SK-N-SH treated with all-trans-retinoic acid at 6 μM for 48 hours (cell line): ENCODE results near the gene GALNTL6.

Source experiments
- ATAC-seq: fragments of 200-7000 bp; cut with Tn5 transposase; 3 replicates; pipeline ENCODE4 v1.9.1; 2020; ENCODE audit warnings: mild to moderate bottlenecking, moderate library complexity
- ARNTL ChIP-seq: fragments of 450-650 bp; formaldehyde crosslinking; IDR thresholded peaks from 2 replicates; pipeline ENCODE4 v1.5.0; 2020; ENCODE audit warnings: low read depth, mild to moderate bottlenecking, moderate library complexity, borderline replicate concordance
- BACH2 ChIP-seq: fragments of 250-450 bp; sonication (Bioruptor Pico); IDR thresholded peaks from 2 replicates; pipeline ENCODE4 v1.9.0; 2021; ENCODE audit warnings: mild to moderate bottlenecking, borderline replicate concordance
- CREB5 ChIP-seq: fragments of 250-450 bp; sonication (Bioruptor Pico); IDR thresholded peaks from 2 replicates; pipeline ENCODE4 v1.5.1; 2020; ENCODE audit warnings: low read depth, mild to moderate bottlenecking, moderate library complexity
- CSDC2 ChIP-seq: fragments of 250-450 bp; sonication (Bioruptor Pico); IDR thresholded peaks from 2 replicates; pipeline ENCODE4 v1.5.0; 2020; ENCODE audit warnings: mild to moderate bottlenecking, moderate library complexity
- ESRRG ChIP-seq: fragments of 250-450 bp; sonication (Bioruptor Pico); IDR thresholded peaks from 2 replicates; pipeline ENCODE4 v1.6.1; 2021; ENCODE audit warnings: mild to moderate bottlenecking
- GLIS3 ChIP-seq: fragments of 250-450 bp; sonication (Bioruptor Pico); IDR thresholded peaks from 2 replicates; pipeline ENCODE4 v1.5.0; 2020; ENCODE audit warnings: mild to moderate bottlenecking, moderate library complexity
- ISL1 ChIP-seq: fragments of 250-450 bp; sonication (Bioruptor Pico); IDR thresholded peaks from 2 replicates; pipeline ENCODE4 v2.1.2; 2022; ENCODE audit warnings: mild to moderate bottlenecking, moderate library complexity
- OSR1 ChIP-seq: fragments of 250-450 bp; sonication (Bioruptor Pico); IDR thresholded peaks from 2 replicates; pipeline ENCODE4 v1.8.0; 2022; ENCODE audit warnings: moderate library complexity, mild to moderate bottlenecking, inconsistent platforms
- PATZ1 ChIP-seq: fragments of 250-450 bp; sonication (Bioruptor Pico); IDR thresholded peaks from 2 replicates; pipeline ENCODE4 v1.8.0; 2020; ENCODE audit warnings: mild to moderate bottlenecking, moderate library complexity, borderline replicate concordance
- POU6F1 ChIP-seq: fragments of 250-450 bp; sonication (Bioruptor Pico); IDR thresholded peaks from 2 replicates; pipeline ENCODE4 v1.8.0; 2021; ENCODE audit warnings: low read depth, mild to moderate bottlenecking, moderate library complexity, borderline replicate concordance
- PPARA ChIP-seq: fragments of 250-450 bp; sonication (Bioruptor Pico); IDR thresholded peaks from 2 replicates; pipeline ENCODE4 v1.5.0; 2020; ENCODE audit warnings: mild to moderate bottlenecking, borderline replicate concordance
- RARB ChIP-seq: fragments of 250-450 bp; sonication (Bioruptor Pico); IDR thresholded peaks from 2 replicates; pipeline ENCODE4 v1.8.0; 2021; ENCODE audit warnings: mild to moderate bottlenecking, moderate library complexity
- SNAI2 ChIP-seq: fragments of 250-450 bp; sonication (Bioruptor Pico); IDR thresholded peaks from 2 replicates; pipeline ENCODE4 v1.5.0; 2020; ENCODE audit warnings: mild to moderate bottlenecking, moderate library complexity
- TCF4 ChIP-seq: fragments of 250-450 bp; sonication (Bioruptor Pico); IDR thresholded peaks from 2 replicates; pipeline ENCODE4 v1.8.0; 2021; ENCODE audit warnings: mild to moderate bottlenecking, moderate library complexity, borderline replicate concordance
- TOX ChIP-seq: fragments of 250-450 bp; sonication (Bioruptor Pico); IDR thresholded peaks from 2 replicates; pipeline ENCODE4 v1.8.0; 2021; ENCODE audit warnings: mild to moderate bottlenecking, moderate library complexity, borderline replicate concordance
- TSHZ2 ChIP-seq: fragments of 250-450 bp; sonication (Bioruptor Pico); IDR thresholded peaks from 2 replicates; pipeline ENCODE4 v1.5.0; 2020; ENCODE audit warnings: mild to moderate bottlenecking, moderate library complexity
- ZC3H10 ChIP-seq: fragments of 250-450 bp; sonication (Bioruptor Pico); IDR thresholded peaks from 2 replicates; pipeline ENCODE4 v1.5.1; 2021; ENCODE audit warnings: mild to moderate bottlenecking, moderate library complexity
- ZFP3 ChIP-seq: fragments of 250-450 bp; sonication (Bioruptor Pico); IDR thresholded peaks from 2 replicates; pipeline ENCODE4 v1.5.0; 2020; ENCODE audit warnings: mild to moderate bottlenecking, moderate library complexity
- ZFP30 ChIP-seq: fragments of 450-650 bp; formaldehyde crosslinking; IDR thresholded peaks from 2 replicates; pipeline ENCODE4 v1.5.0; 2022; ENCODE audit warnings: mild to moderate bottlenecking, moderate library complexity
- ZNF565 ChIP-seq: fragments of 450-650 bp; formaldehyde crosslinking; conservative IDR thresholded peaks from 2 replicates; pipeline ENCODE4 v1.5.0; 2020; ENCODE audit warnings: low read depth, mild to moderate bottlenecking, moderate library complexity
- ZNF70 ChIP-seq: fragments of 450-650 bp; formaldehyde crosslinking; IDR thresholded peaks from 2 replicates; pipeline ENCODE4 v1.5.0; 2020; ENCODE audit warnings: mild to moderate bottlenecking, moderate library complexity
- ZNF8 ChIP-seq: fragments of 450-650 bp; formaldehyde crosslinking; IDR thresholded peaks from 2 replicates; pipeline ENCODE4 v1.5.0; 2020; ENCODE audit warnings: mild to moderate bottlenecking, moderate library complexity
- TF ChIP-seq, protein P1 (sequence below): fragments of 250-450 bp; sonication (Bioruptor Pico); IDR thresholded peaks from 2 replicates; pipeline ENCODE4 v1.5.1; 2021; ENCODE audit warnings: mild to moderate bottlenecking, moderate library complexity

Gene GALNTL6

DNA sequence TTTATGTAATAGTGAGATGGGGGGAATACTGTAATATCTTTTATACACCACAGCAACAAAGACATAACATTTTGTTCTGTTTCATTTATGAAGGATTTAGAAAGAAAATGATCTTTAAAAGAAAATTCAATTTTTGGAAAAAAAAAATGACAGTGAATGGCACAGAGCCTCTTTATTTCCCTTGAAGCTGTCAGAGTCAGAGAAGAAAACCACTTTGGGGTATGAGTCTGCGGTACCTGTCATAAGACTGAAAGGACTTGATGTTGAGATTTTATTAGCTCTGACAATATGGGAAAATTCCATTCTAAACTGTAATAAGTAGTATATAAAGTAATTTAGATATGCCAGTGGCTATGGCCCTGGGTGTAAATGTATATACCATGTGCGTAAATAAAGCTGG lies 134.8 kb downstream of the GALNTL6 start:
- TF ChIP-seq CSDC2 (CRISPR knock-in tag) (no peak), PPARA (CRISPR knock-in tag) (no peak), ZNF8 (no peak), PATZ1 (CRISPR knock-in tag) (no peak), ZFP30 (no peak)
- ATAC-seq: no peak

- no peak for ATAC-seq
- TF ChIP-seq RARB (no peak), TOX (no peak), ZFP3 (CRISPR knock-in tag) (no peak), GLIS3 (CRISPR knock-in tag) (no peak), ZNF8 (no peak), TSHZ2 (CRISPR knock-in tag) (no peak), ZNF70 (CRISPR knock-in tag) (no peak), ZFP30 (no peak), ARNTL (CRISPR knock-in tag) (no peak), CREB5 (no peak), BACH2 (no peak), PPARA (CRISPR knock-in tag) (no peak), SNAI2 (CRISPR knock-in tag) (no peak), CSDC2 (CRISPR knock-in tag) (no peak), ISL1 (CRISPR knock-in tag) (no peak)
Measured at GRCh38 chr4:171954650-171955049, 141.4 kb downstream of the GALNTL6 start.

DNA sequence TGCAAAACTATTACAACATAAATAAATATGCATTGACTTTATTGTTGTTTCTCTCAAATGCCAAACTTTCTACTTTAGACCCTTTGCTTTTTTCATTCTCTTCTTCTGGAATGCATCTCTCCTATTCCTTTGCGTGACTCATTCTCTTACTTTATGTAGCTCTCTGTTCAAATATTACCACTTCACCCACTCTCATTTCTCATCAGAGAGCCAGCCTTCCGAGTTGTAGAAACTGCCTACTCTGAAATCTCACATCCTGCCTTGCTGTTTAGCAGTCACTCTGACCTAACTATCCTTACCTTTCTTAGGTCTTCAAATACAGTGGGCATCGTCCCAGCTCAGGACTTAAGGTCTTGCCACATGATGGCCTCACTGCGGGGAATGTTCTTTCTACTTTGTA lies 143.5 kb downstream of the GALNTL6 start:
- TF ChIP-seq TOX (no peak), SNAI2 (CRISPR knock-in tag) (no peak)
- ATAC-seq: no peak

GRCh38 chr4:171962110-171962509 lies 148.9 kb downstream of the GALNTL6 start:
- no peak for ATAC-seq
- TF ChIP-seq ESRRG (CRISPR knock-in tag) (no peak), ZNF70 (CRISPR knock-in tag) (no peak), ZNF8 (no peak), PATZ1 (CRISPR knock-in tag) (no peak), ZC3H10 (CRISPR knock-in tag) (no peak), SNAI2 (CRISPR knock-in tag) (no peak), OSR1 (no peak), CSDC2 (CRISPR knock-in tag) (no peak), PPARA (CRISPR knock-in tag) (no peak), ZFP3 (CRISPR knock-in tag) (no peak), TSHZ2 (CRISPR knock-in tag) (no peak), TCF4 (CRISPR knock-in tag) (no peak), ISL1 (CRISPR knock-in tag) (no peak), GLIS3 (CRISPR knock-in tag) (no peak), POU6F1 (CRISPR knock-in tag) (no peak), ZNF565 (no peak)
- TF ChIP-seq, protein P1, sequence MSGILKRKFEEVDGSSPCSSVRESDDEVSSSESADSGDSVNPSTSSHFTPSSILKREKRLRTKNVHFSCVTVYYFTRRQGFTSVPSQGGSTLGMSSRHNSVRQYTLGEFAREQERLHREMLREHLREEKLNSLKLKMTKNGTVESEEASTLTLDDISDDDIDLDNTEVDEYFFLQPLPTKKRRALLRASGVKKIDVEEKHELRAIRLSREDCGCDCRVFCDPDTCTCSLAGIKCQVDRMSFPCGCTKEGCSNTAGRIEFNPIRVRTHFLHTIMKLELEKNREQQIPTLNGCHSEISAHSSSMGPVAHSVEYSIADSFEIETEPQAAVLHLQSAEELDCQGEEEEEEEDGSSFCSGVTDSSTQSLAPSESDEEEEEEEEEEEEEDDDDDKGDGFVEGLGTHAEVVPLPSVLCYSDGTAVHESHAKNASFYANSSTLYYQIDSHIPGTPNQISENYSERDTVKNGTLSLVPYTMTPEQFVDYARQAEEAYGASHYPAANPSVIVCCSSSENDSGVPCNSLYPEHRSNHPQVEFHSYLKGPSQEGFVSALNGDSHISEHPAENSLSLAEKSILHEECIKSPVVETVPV (CRISPR knock-in tag): no peak
